Stimulated activated CD8-positive, alpha-beta memory T cell treated with anti-CD3 and anti-CD28 coated beads, Interleukin-15, amount 100 ng/mL, for 4 hours (primary cell): Measurements from ENCODE around the gene FIBP.

ENCODE experiments used
- DNase-seq, 2 donors: peaks; one replicate each; pipeline ENCODE4 v3.0.0-alpha.2; 2020; ENCODE audit warnings: low read depth in 2 of 2

FIBP gene

GRCh38 chr11:65888163-65888814 lies at the start of gene FIBP:
FIBP (minus strand) TSS chr11:65888471; CDS start chr11:65888418, 53 bp downstream.
- DNase-seq: peak; percentile 90 to 92

GRCh38 chr11:65937766-65938165 lies 49.5 kb upstream of the FIBP start:
- DNase-seq: no peak

GRCh38 chr11:65934014-65934413 lies 45.7 kb upstream of the FIBP start:
- DNase-seq: no peak

GRCh38 chr11:65932558-65932919 lies 44.3 kb upstream of the FIBP start:
- DNase-seq: no peak

GRCh38 chr11:65931773-65932557 lies 43.7 kb upstream of the FIBP start:
- no peak for DNase-seq

GRCh38 chr11:65928667-65929066 lies 40.4 kb upstream of the FIBP start:
- no peak for DNase-seq

GRCh38 chr11:65927904-65928397 lies 39.7 kb upstream of the FIBP start:
- peak; percentile 39 to 66 for DNase-seq

- no peak for DNase-seq
Measured at GRCh38 chr11:65925397-65925796, 37.1 kb upstream of the FIBP start.

GRCh38 chr11:65922565-65922964 lies 34.3 kb upstream of the FIBP start:
- no peak for DNase-seq

GRCh38 chr11:65921876-65922275 lies 33.6 kb upstream of the FIBP start:
- DNase-seq: no peak

GRCh38 chr11:65921033-65921555 lies 32.8 kb upstream of the FIBP start:
- DNase-seq: no peak

- DNase-seq: no peak
Measured at GRCh38 chr11:65920372-65920802, 32.1 kb upstream of the FIBP start.

GRCh38 chr11:65919573-65920371 lies 31.5 kb upstream of the FIBP start:
- DNase-seq: no peak

- DNase-seq: peak; percentile 97 to 99
Measured at GRCh38 chr11:65919141-65919572, 30.9 kb upstream of the FIBP start, which contains the start of gene DRAP1. DRAP1 (plus strand) TSS chr11:65919426; CDS start chr11:65919502, 76 bp downstream.

GRCh38 chr11:65918211-65919140 lies 30.2 kb upstream of the FIBP start, which contains the start of gene C11orf68:
C11orf68 (minus strand) TSS chr11:65919062; CDS start chr11:65919031, 31 bp downstream.
- DNase-seq: no peak

- DNase-seq: no peak
Measured at GRCh38 chr11:65917434-65918210, 29.4 kb upstream of the FIBP start.

- DNase-seq: no peak
Measured at GRCh38 chr11:65917077-65917433, 28.8 kb upstream of the FIBP start.

- DNase-seq: no peak
Measured at GRCh38 chr11:65916391-65916790, 28.1 kb upstream of the FIBP start.

GRCh38 chr11:65915821-65916251 lies 27.6 kb upstream of the FIBP start:
- no peak for DNase-seq
